DND-41 (cell line): Measurements from ENCODE around the gene MYB.

Experiments used
- CTCF ChIP-seq: IDR thresholded peaks from 2 replicates; pipeline ENCODE4 v1.5.1; 2012; ENCODE audit warnings: borderline replicate concordance, low read length, moderate library complexity, mild to moderate bottlenecking; ENCODE audit not compliant: poor library complexity, severe bottlenecking; ENCODE audit errors: extremely low read depth
- EZH2 ChIP-seq: IDR thresholded peaks from 3 replicates; pipeline ENCODE4 v1.6.1; 2012; ENCODE audit warnings: borderline replicate concordance, low read depth, mild to moderate bottlenecking, moderate library complexity, low read length, inconsistent platforms; ENCODE audit not compliant: severe bottlenecking

GRCh38 chr6:135215160-135215559, 34.1 kb downstream of the MYB start:
- no peak for TF ChIP-seq EZH2
- no peak for TF ChIP-seq CTCF
